ENCODE measurements around the gene ANAPC1. TPM values are rescaled to one million over a fixed set of nuclear protein-coding genes. Genes with fewer than 3 reads are reported as not detected.
"Not testable (repeated sequence)": the region's sequence is repeated elsewhere in the genome, so short reads cannot be mapped to it uniquely, and the experiment has no call there.

ANAPC1 gene
- total and polyA plus RNA-seq, 4 donors = 17.4 to 54.6 (median 25.1) TPM

DNA sequence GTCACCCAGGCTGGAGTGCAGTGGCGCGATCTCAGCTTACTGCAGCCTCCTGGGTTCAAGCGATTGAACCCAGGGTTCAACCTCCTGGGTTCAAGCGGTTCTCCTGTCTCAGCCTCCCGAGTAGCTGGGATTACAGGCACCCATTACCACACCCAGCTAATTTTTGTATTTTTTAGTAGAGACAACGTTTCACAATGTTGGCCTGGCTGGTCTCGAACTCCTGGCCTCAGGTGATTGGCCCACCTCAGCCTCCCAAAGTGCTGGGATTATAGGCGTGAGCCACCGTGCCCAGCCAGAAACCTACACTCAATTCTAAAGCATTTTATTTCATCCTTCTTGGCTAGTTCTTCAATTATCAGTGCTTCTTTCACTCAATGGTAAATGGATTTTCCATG, 21.5 kb upstream of the ANAPC1 start:
- DNase-seq (ENCODE audit: low read depth in 4 of 6, low spot score in 6 of 6); H3K36me3 ChIP-seq (ENCODE audit: control insufficient read depth, insufficient read depth, low read length): not testable (repeated sequence)
- peak overlapping the region; percentile 75 for H3K27ac ChIP-seq (ENCODE audit: low read depth, low read length)

DNA sequence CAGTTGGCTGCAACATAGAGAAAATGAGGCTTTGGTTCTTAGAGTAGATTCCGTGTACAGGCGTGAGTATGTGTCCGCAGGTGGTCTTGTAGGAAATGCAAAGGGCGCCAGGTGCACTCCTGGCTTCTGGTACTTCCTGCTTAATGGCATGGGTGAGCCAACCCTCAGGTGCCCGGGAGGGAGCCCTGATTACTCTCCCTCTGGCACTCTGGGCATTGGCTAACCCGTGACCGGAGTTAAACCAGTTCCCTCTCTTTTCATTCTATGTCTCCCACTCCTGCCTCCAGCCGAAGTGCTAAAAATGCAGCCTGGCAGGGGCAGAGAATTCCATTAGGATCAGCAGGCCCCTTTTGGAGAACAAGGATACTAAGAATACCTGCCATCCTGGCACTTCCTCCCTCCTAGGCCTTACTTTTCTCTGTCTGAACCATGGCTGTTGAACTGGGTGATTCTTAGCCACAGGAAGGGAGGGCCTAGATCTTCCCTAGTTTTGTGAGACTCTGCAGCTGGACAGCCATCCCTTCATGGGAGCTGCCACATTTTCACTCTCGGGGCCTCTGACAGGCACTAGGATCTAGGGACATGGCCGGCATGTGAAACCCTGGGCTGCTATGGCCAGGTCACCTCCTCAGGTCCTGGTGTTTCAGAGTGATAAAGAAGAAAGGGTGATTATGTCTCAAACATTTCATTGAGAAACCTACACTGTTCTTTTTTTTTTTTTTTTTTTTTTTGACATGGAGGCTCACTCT, 20.9 kb upstream of the ANAPC1 start:
- Histone ChIP-seq H3K9me3 (ENCODE audit: control insufficient read depth, insufficient read depth, low read length) (no peaks in the 10 kb centered on the region), H3K27ac (ENCODE audit: low read depth, low read length) (peak overlapping the region; percentile 45), H3K36me3 (ENCODE audit: control insufficient read depth, insufficient read depth, low read length) (no peaks in the 10 kb centered on the region), H3K4me1 (ENCODE audit: control insufficient read depth, insufficient read depth, low read length) (peaks cover 27% of the 10 kb centered on the region), H3K27me3 (ENCODE audit: control insufficient read depth, insufficient read depth, low read length) (no peaks in the 10 kb centered on the region), H3K4me3 (ENCODE audit: low read depth, low read length) (no peak overlapping the region)
- no peak for DNase-seq (ENCODE audit: low read depth in 4 of 6, low spot score in 6 of 6)
- 79% methylated on average over 7 of the region's 10 CpGs for WGBS (ENCODE audit: insufficient coverage)

More for the DNA sequence above, 21.5 kb upstream of the ANAPC1 start:
- not testable (repeated sequence) for H3K4me3 ChIP-seq (ENCODE audit: low read depth, low read length); H3K27me3 ChIP-seq (ENCODE audit: control insufficient read depth, insufficient read depth, low read length); H3K9me3 ChIP-seq (ENCODE audit: control insufficient read depth, insufficient read depth, low read length)
- H3K4me1 ChIP-seq (ENCODE audit: control insufficient read depth, insufficient read depth, low read length) = peaks cover 27% of the 10 kb centered on the region
- no CpG with 5 or more reads among the region's 9 CpGs for WGBS (ENCODE audit: insufficient coverage)

DNA sequence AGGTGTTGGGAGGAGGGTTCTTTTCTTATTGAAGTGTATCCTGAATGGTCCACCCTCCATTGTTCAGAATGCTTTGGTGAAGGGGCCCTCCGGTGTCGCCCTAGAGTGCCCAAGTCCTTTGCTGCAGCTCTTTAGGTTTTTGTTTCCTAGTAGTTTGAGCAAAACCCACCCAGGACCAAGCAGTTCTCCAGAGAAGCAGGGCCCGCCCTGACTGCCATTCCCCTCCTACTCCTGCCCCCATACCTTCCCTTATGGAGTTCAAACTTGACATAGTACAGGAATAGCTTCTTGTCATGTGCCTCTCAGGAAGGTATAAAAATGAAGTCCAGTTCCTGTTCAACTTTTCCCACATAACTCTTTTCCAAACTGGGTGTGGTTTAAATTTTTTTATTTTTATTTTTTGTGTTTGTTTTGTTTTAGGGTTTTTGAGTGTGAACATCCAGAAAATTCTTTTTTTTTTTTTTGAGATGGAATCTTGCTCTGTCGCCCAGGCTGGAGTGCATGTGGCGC, 20.0 kb upstream of the ANAPC1 start:
- WGBS (ENCODE audit: insufficient coverage) = 67% methylated on average over 3 of the region's 5 CpGs
- H3K4me1 ChIP-seq (ENCODE audit: control insufficient read depth, insufficient read depth, low read length) = peaks cover 32% of the 10 kb centered on the region
- no peak overlapping the region for H3K27ac ChIP-seq (ENCODE audit: low read depth, low read length)

DNA sequence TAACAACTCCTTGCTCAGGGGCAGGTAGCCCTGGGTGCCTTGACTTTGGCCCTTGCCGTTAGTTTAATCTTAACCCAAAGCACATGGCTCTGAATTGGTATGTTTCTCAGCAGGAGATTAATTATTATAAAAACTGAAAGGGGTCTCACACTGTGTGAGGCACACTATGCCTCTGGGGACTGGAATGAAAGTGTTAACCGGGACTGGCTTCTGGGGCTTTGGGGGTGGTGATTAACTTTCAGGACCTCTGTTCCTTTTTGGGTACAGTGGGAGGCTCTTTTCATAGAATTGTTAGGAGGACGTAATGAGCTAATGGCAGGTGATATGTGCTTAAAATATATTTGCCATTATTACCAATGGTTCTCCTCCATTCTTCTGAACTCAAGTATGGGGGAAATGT, 19.5 kb upstream of the ANAPC1 start:
- H3K27ac ChIP-seq (ENCODE audit: low read depth, low read length) = no peak overlapping the region

More for the DNA sequence above, 20.0 kb upstream of the ANAPC1 start:
- no peaks in the 10 kb centered on the region for H3K36me3 ChIP-seq (ENCODE audit: control insufficient read depth, insufficient read depth, low read length)
- DNase-seq (ENCODE audit: low read depth in 4 of 6, low spot score in 6 of 6) = no peak
- H3K4me3 ChIP-seq (ENCODE audit: low read depth, low read length) = no peak overlapping the region
- no peaks in the 10 kb centered on the region for H3K9me3 ChIP-seq (ENCODE audit: control insufficient read depth, insufficient read depth, low read length)
- H3K27me3 ChIP-seq (ENCODE audit: control insufficient read depth, insufficient read depth, low read length) = no peaks in the 10 kb centered on the region

DNA sequence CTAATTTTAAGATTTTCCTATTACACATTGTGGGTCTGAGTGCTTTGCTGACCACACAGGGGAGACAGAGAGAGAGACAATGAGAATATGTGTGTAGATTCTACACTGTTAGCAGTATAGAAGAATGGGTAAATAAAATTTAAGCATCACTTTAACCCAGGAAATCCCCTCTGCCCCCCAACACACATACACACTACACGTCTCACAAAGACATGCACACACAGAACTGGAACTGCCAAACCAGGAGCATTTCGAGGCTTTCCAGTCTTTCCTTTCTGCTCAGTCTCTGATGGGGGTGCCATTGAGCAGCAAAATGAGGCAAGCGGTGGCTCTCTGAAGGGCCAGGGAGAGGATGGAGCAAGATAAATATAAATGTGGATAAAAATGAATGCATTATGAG, 16.9 kb upstream of the ANAPC1 start:
- Histone ChIP-seq H3K36me3 (ENCODE audit: control insufficient read depth, insufficient read depth, low read length) (no peaks in the 10 kb centered on the region), H3K4me3 (ENCODE audit: low read depth, low read length) (peak overlapping the region; percentile 16), H3K27me3 (ENCODE audit: control insufficient read depth, insufficient read depth, low read length) (peaks cover 3% of the 10 kb centered on the region), H3K9me3 (ENCODE audit: control insufficient read depth, insufficient read depth, low read length) (no peaks in the 10 kb centered on the region), H3K27ac (ENCODE audit: low read depth, low read length) (peak overlapping the region; percentile 10), H3K4me1 (ENCODE audit: control insufficient read depth, insufficient read depth, low read length) (peaks cover 38% of the 10 kb centered on the region)
- WGBS (ENCODE audit: insufficient coverage) = 15% methylated on average over 3 of the region's 3 CpGs
- peak in 2 of 6 donors; percentile 61 to 69 for DNase-seq (ENCODE audit: low read depth in 4 of 6, low spot score in 6 of 6)

More for the DNA sequence above, 19.5 kb upstream of the ANAPC1 start:
- no CpG with 5 or more reads among the region's 3 CpGs for WGBS (ENCODE audit: insufficient coverage)
- Histone ChIP-seq H3K4me3 (ENCODE audit: low read depth, low read length) (no peak overlapping the region), H3K4me1 (ENCODE audit: control insufficient read depth, insufficient read depth, low read length) (peaks cover 36% of the 10 kb centered on the region), H3K36me3 (ENCODE audit: control insufficient read depth, insufficient read depth, low read length) (no peaks in the 10 kb centered on the region), H3K27me3 (ENCODE audit: control insufficient read depth, insufficient read depth, low read length) (peaks cover 3% of the 10 kb centered on the region), H3K9me3 (ENCODE audit: control insufficient read depth, insufficient read depth, low read length) (no peaks in the 10 kb centered on the region)
- DNase-seq (ENCODE audit: low read depth in 4 of 6, low spot score in 6 of 6) = no peak

DNA sequence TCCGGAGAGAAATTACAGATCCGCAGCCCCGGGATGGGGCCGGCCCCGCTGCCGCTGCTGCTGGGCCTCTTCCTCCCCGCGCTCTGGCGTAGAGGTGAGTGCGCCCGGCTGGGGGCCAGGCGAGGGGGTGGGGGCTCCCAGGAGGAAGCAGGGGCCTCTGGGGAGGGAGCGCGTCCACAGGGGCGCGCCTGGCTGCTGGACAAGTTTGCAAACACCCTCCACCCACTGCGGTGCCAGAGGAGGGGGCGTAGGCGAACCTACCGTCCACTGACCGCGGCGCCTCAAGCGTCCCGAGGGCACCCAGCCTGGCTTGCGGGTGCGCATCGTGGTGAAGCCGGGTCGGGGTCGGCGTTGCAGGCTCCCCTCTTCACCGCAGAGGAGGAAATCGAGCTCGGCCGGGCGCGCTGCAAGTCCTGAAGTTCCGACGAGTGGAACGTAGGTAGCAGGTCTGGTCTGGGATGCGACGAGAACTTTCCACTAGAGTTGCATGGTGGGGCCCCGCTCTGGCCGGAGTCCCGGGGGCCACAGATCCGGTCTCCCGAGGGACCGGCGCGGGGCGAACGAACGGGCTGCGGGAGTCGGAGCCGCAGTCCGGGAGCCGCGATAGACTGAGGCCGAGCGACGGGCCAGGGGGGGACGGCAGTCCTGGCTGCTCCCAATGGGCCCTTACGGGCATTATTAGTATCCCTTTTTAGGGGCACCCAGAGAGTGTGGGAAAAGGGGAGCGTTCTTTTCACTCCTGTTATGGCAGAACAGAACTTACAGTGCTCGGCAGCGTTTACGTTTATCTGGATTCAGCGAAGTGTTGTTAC, 14.9 kb upstream of the ANAPC1 start:
- Histone ChIP-seq H3K4me1 (ENCODE audit: control insufficient read depth, insufficient read depth, low read length) (peaks cover 20% of the 10 kb centered on the region), H3K27ac (ENCODE audit: low read depth, low read length) (peak overlapping the region; percentile 83), H3K36me3 (ENCODE audit: control insufficient read depth, insufficient read depth, low read length) (no peaks in the 10 kb centered on the region), H3K9me3 (ENCODE audit: control insufficient read depth, insufficient read depth, low read length) (no peaks in the 10 kb centered on the region), H3K27me3 (ENCODE audit: control insufficient read depth, insufficient read depth, low read length) (peaks cover 3% of the 10 kb centered on the region), H3K4me3 (ENCODE audit: low read depth, low read length) (peak overlapping the region; percentile 71)
- no peak for DNase-seq (ENCODE audit: low read depth in 4 of 6, low spot score in 6 of 6)
- WGBS (ENCODE audit: insufficient coverage) = 0% methylated on average over 66 of the region's 70 CpGs

DNA sequence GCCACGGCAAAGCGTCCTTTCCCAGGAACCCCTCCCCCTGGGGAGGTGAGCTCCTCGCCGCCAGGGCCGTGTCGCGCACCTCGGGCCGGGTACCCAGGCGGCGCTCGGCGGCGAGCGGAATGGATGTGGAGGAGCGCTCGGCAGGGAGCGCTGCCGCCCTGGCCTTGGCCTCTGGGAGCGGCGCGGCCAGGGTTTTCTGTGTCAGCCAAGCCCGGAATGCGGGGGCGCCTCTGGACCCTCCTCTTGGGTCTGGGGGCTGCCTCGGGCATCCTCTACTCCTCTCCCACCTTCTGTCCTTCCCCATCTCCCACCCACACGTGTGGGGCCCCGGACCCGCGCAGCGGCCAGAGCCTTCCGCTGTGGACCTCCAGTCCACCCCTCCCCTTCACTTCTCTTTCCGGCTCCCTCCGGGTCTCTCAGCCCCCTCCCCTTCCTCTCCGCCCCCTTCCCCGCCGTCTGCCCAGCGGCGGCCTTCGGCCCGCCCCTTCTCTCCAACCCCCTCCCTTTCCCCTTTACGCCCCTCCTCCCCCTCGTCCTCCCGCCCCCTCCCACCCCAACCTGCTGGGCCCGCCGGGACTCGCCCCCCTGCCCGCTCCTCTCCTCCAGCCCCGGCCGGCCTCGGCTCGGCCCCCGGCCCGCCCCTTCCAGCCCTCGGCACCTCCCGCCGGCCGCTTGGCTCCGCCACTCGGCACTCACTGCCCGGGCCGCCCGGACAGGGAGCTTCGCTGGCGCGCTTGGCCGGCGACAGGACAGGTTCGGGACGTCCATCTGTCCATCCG, 14.1 kb upstream of the ANAPC1 start, which contains the start of gene MERTK:
Gene MERTK (plus strand): TSS at position 684 of the 779 bp plus-strand sequence. CDS start 129 bp downstream, outside the sequence.
- under 1% methylated on average over 54 of the region's 71 CpGs for WGBS (ENCODE audit: insufficient coverage)
- H3K27me3 ChIP-seq (ENCODE audit: control insufficient read depth, insufficient read depth, low read length) = peaks cover 3% of the 10 kb centered on the region
- DNase-seq (ENCODE audit: low read depth in 4 of 6, low spot score in 6 of 6) = peak in 4 of 6 donors; percentile 70 to 94 (median 81)
- peaks cover 18% of the 10 kb centered on the region for H3K4me1 ChIP-seq (ENCODE audit: control insufficient read depth, insufficient read depth, low read length)
- H3K9me3 ChIP-seq (ENCODE audit: control insufficient read depth, insufficient read depth, low read length) = no peaks in the 10 kb centered on the region
- no peaks in the 10 kb centered on the region for H3K36me3 ChIP-seq (ENCODE audit: control insufficient read depth, insufficient read depth, low read length)
- peak within 1 kb of the TSS; percentile 85 for H3K4me3 ChIP-seq (ENCODE audit: low read depth, low read length)
- H3K27ac ChIP-seq (ENCODE audit: low read depth, low read length) = peak within 1 kb of the TSS; percentile 88

DNA sequence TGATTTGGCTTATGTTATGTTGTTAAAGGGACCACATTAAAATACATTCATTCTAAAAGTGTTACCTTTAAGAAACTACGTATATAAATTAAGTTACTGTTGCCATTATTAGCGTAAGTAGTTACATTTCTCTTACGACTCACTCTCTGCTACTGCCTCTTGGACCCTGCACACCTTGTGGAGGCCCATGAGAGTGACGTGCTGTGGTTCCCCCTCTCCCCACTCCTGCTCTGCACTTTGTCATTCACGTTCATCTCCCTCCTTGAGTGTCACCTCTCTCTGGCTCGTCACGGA, 13.6 kb upstream of the ANAPC1 start:
- Histone ChIP-seq H3K27ac (ENCODE audit: low read depth, low read length) (peak overlapping the region; percentile 88), H3K9me3 (ENCODE audit: control insufficient read depth, insufficient read depth, low read length) (no peaks in the 10 kb centered on the region), H3K36me3 (ENCODE audit: control insufficient read depth, insufficient read depth, low read length) (no peaks in the 10 kb centered on the region), H3K27me3 (ENCODE audit: control insufficient read depth, insufficient read depth, low read length) (peaks cover 3% of the 10 kb centered on the region), H3K4me3 (ENCODE audit: low read depth, low read length) (peak overlapping the region; percentile 85), H3K4me1 (ENCODE audit: control insufficient read depth, insufficient read depth, low read length) (peaks cover 18% of the 10 kb centered on the region)
- DNase-seq (ENCODE audit: low read depth in 4 of 6, low spot score in 6 of 6) = no peak
- WGBS (ENCODE audit: insufficient coverage) = 0% methylated on average over 4 of the region's 7 CpGs

DNA sequence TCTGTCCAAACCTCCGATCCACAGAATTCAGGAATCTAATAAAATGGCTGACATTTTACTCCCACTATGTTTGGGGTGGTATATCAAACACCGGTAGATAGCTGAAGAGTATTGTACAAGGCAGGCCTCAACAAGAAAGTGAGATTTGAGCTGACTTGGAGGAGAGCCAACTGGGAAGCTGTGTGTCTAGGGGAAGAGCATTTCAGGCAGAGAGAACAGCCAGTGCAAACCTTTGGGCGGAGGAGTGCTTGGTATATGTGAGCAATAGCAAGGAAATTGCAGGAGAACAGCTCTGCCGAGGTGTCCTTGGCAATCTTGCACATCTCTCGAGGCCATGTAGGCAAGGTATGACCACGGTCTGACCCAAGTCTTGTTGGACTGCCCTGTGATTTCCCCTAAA, 12.6 kb upstream of the ANAPC1 start:
- no peaks in the 10 kb centered on the region for H3K9me3 ChIP-seq (ENCODE audit: control insufficient read depth, insufficient read depth, low read length)
- H3K27me3 ChIP-seq (ENCODE audit: control insufficient read depth, insufficient read depth, low read length) = peaks cover 3% of the 10 kb centered on the region
- H3K4me3 ChIP-seq (ENCODE audit: low read depth, low read length) = no peak overlapping the region
- no peak overlapping the region for H3K27ac ChIP-seq (ENCODE audit: low read depth, low read length)
- peaks cover 18% of the 10 kb centered on the region for H3K4me1 ChIP-seq (ENCODE audit: control insufficient read depth, insufficient read depth, low read length)
- no peaks in the 10 kb centered on the region for H3K36me3 ChIP-seq (ENCODE audit: control insufficient read depth, insufficient read depth, low read length)
- 94% methylated on average over 5 of the region's 6 CpGs for WGBS (ENCODE audit: insufficient coverage)
- no peak for DNase-seq (ENCODE audit: low read depth in 4 of 6, low spot score in 6 of 6)

Measured in spinal cord (tissue), 10 donors.